Stromal cell of bone marrow (primary cell): Measurements from ENCODE around the gene SPEM1.
A peak's percentile ranks its signal among the peaks of the same experiment; 100 is the strongest.

Source experiments
- DNase-seq: peaks from one replicate; pipeline ENCODE4 v3.0.0-alpha.2; 2012; ENCODE audit warnings: low read depth

SPEM1 gene

DNA sequence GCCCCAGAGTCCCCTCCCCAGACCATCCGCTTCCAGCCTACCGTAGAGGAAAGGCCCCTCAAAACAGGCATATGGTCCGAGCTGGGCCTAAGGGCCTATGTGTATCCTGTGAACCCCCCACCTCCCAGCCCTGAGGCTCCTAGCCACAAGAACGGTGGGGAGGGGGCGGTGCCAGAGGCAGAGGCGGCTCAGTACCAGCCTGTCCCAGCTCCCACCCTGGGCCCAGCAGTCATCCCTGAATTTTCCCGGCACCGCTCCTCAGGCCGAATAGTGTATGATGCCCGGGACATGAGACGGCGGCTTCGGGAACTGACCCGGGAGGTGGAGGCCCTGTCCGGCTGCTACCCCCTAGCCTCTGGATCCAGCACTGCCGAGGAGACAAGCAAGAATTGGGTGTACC lies 1.1 kb downstream of the SPEM1 start:
- no peak for DNase-seq

DNA sequence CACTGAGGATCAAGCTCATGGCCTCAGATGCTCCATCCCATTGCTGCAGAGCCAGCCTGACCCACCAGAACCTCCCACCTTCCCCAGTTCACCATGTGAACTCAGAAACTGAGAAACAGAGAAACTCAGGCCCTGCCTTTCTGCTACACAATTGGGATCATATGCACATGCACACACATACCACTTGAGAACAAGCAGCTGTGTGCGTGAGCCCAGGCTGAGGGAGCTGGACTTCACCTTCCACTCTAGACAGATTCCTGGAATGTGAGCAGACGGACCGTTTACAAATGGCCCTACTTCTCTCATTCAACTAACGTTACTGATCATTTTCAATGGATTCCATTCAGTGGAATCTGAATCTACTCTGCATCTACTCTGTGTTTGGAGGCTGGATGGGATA lies 3.6 kb downstream of the SPEM1 start:
- no peak for DNase-seq

DNA sequence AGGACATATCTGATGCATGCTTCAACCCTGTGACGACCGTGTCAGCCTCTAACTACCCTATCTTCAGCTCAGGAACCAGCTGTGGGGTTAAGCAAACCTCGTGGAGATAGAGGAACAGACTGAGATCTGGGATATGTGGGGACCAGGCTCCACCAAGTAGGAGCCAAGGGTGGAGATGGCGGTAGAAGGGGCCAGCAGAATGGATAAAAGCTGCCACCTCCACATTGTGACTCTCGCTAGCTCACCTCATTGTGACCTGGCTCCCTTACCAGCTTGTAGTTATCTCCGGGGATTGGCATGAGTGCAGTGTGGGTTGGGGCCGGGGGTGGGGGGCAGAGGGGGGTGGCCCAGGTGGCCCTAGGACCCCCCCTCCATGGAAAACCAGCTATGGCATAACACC lies 5.2 kb downstream of the SPEM1 start, which contains the start of gene SPEM2:
Gene SPEM2, plus strand, starts transcription at position 301 of the 400 bp plus-strand sequence. Its CDS starts 73 bp downstream, at position 374.
- no peak for DNase-seq

DNA sequence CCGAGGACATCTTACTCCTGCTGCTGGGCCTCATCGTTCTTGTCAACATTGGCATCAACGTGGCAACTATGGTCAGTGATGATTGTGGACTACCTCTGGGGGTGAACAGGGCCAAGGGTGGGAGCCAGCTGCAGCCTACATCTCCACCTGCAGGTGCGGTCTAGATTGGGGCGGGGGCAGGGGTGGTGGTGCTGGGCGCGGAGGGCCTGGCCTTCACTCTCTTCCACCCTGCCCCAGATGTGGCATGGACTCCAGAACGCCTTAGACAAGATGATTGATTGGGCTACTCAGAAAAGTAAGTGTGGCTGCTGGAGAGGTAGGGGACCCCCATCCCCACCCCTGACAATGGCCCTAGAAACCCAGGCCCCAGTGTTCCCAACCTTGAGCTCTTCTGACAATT lies 5.6 kb downstream of the SPEM1 start:
- no peak for DNase-seq

DNA sequence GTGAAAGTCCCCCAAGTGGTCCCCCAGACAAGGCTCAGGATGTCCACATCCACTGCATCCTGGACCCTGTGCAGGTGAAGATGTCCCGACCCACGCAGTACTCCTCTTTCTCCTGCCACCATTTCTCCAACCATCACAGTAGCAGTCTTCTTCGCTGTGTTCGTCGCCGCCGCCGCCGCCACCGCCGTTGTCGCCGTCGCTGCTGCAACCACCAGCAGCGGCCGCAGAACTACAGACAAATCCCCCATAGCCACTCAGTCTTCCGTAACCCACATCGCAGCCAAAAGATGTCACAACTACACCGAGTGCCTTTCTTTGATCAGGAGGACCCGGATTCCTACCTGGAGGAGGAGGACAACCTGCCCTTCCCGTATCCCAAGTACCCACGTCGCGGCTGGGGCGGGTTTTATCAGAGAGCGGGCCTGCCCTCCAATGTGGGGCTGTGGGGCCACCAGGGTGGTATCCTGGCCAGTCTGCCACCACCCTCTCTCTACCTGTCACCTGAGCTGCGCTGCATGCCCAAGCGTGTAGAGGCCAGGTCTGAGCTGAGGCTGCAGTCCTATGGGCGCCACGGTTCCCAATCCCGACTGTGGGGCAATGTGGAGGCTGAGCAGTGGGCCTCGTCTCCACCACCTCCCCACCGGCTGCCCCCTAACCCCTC lies 6.2 kb downstream of the SPEM1 start:
- no peak for DNase-seq

DNA sequence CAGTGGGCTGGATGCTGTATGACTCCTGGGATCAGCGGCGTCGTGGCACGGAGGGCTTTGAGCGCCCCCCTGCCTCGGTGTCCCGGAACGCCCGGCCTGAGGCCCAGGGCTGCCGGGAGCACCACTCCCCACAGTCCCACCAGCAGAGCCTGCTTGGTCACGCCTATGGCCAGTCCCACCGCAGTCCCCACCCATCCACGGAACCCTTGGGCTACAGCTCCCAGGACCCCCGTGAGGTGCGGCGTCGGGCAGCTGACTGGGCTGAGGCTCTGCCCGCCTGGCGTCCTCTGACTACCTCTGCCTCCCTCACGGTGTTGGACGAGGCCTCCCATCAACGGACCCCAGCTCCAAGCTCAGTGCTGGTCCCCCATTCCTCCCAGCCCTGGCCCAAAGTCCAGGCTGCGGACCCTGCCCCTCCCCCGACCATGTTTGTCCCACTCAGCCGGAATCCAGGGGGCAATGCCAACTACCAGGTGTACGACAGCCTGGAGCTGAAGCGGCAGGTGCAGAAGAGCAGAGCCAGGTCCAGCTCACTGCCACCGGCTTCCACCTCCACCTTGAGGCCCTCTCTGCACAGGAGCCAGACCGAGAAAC lies 6.9 kb downstream of the SPEM1 start:
- DNase-seq, result no peak

DNA sequence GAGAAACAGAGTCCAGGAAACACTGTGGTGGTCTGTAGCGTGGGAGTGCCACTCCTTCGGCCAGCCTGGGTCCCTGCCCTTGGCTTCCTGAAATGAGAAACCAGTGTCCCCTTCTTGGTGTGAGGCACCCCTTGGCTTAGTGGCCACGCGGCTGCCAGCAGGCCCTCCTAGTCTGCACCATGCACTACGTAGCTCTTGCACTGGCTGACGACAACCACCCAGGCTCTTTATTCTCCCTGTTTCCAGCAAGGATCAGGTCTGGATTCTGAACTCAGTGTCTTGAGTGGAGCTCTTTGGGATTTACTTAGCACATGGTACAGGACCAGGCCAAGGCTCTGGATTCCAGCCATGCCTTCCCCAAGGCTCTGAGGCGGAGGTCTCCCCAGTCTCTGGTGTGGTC lies 7.4 kb downstream of the SPEM1 start:
- DNase-seq, result no peak

DNA sequence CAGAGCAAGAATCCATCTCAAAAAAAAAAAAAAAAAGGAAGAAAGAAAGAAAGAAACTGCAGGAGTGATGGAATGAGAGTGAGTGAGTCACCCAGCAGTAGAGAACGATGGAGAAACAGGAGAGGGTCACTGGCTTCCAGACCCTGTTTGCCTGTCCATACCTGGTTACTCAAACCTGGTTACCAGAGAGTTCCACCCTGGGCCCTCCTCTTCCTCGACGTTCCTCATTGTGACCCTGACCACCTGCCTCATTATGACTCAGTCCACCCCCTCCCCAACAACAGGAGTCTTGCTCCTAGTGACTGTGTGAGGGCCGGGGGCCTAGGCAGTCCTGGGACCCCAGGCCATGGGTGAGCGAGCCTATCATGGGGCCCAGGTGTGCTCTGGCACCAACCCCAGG lies 8.4 kb downstream of the SPEM1 start, which contains the start of gene SPEM3:
Gene SPEM3, plus strand, starts transcription at position 301 of the 400 bp plus-strand sequence. Its CDS starts 46 bp downstream, at position 347.
- no peak for DNase-seq

DNA sequence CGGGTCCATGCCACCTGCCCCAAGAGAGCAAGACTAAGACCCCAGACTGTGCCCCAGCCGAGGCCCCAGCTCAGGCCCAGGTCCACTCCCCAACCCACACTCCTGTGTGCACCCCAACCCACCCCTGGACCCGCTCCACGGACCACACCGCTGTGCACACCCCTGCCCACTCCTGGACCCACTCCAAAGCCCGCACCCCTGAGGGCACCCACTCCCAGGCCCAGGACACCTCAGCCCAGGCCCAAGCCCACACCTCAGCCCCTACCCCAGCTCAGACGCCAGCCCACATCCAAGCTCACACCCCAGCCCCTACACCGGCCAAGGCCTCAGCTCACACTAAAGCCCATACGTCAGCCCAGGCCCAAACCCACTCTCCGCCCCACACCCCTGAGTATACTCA lies 9.6 kb downstream of the SPEM1 start:
- no peak for DNase-seq

DNA sequence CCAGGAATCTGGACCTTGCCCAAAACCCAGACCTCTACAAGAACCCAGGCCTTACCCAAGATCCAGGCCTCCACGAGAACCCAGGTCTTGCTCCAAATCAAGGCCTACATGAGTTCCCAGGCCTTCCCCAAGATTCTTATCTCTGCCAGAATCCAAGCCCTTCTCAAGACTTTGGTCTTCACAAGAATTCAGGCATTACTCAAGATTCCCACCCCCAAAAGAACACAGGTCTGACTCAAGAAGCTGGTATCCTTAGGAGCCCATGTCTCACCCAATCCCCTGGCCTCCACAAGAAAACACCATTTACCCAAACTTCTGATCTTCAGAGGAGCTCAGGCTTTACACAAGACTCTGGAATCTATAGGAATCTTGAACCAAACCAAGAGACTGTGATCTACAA lies 11.1 kb downstream of the SPEM1 start:
- no peak for DNase-seq

DNA sequence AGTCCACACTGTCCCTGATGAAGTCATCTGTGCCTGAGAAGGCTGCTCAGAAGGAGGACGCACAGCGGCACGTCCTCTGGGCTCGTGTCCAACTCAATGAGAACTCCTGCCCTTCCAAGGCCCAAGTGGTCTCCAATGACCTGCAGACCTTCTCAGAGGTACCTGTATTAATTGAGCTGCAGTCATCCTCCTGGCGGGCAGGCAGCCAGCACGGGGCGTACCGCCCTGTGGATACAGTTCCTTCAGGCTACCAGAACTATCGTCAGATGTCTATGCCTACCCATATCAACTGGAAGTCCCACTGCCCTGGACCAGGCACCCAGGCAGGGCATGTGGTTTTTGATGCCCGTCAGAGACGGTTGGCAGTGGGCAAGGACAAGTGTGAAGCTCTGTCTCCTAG lies 12.2 kb downstream of the SPEM1 start:
- no peak for DNase-seq

DNA sequence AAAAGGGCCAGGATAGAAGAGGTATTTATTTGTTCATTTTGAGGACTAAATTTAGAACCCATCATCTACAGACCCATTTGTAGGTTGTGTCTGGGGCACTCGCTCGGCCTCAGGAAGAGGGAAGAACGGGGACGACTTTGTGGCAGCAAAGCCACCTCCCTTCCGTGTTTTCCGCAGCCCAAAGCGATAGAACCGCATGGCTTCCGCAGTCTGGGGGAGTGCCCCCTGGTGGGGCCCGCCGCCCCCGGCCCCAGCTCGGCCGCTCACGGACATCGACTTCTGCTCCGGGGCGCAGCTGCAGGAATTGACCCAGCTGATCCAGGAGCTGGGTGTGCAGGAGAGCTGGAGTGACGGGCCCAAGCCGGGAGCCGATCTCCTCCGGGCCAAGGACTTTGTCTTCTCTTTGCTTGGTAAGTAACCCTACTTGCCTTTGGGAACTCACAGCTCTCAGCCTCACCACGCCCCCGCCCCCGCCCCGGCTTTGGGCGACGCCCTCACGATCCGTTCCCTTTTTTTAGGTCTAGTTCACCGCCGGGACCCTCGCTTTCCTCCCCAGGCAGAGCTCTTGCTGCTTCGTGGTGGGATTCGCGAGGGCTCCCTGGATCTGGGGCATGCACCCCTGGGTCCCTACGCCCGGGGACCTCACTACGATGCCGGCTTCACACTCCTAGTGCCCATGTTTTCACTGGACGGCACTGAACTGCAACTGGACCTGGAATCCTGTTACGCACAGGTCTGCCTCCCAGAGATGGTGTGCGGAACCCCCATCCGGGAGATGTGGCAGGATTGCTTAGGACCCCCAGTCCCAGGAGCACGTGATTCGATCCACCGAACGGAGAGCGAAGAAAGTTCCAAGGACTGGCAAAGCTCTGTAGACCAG lies 15.8 kb downstream of the SPEM1 start:
- DNase-seq, result no peak

DNA sequence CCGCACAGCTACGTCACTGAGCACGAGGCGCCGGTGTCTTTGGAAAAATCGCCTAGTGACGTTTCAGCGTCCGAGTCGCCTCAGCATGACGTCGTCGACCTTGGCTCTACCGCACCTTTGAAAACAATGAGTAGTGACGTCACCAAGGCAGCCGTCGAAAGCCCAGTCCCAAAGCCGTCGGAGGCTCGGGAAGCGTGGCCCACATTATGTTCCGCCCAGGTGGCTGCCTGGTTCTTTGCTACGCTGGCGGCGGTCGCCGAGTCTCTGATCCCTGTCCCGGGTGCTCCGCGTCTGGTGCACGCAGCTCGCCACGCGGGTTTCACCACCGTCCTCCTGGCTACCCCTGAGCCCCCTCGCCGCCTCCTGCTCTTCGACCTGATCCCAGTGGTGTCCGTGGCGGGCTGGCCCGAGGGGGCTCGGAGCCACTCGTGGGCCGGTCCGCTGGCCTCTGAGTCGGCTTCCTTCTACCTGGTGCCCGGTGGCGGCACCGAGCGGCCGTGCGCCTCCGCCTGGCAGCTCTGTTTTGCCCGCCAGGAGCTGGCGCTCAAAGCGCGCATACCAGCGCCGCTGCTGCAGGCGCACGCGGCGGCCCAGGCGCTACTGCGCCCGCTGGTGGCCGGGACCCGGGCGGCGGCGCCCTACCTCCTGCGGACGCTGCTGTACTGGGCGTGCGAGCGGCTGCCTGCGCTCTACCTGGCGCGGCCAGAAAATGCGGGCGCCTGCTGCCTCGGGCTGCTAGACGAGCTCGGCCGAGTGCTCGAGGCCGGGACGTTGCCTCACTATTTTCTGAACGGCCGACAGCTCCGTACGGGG lies 16.6 kb downstream of the SPEM1 start:
- peak; percentile 54 for DNase-seq

DNA sequence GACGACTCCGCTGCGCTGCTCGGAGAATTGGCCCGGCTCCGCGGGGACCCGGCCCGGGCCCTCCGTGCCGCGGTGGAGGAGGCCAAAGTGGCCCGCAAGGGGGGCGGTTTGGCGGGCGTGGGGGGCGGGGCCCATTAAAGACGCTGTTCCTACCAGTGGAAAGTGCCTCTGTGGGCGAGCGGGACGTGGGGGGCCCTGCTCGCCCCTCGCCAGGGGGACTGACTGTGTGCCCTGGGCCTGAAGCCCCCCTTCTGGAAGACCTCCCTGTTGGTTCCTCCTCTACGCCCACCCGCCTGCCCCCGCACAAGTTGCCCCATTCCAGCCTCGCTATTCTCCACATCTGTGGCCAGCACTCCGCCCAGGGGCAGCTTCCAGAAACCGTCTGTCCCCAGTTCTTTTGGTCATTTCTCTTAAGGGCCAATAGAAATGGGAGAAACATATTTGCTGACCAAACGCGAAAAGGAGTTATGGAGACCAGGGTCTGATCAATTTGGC lies 17.3 kb downstream of the SPEM1 start:
- no peak for DNase-seq

DNA sequence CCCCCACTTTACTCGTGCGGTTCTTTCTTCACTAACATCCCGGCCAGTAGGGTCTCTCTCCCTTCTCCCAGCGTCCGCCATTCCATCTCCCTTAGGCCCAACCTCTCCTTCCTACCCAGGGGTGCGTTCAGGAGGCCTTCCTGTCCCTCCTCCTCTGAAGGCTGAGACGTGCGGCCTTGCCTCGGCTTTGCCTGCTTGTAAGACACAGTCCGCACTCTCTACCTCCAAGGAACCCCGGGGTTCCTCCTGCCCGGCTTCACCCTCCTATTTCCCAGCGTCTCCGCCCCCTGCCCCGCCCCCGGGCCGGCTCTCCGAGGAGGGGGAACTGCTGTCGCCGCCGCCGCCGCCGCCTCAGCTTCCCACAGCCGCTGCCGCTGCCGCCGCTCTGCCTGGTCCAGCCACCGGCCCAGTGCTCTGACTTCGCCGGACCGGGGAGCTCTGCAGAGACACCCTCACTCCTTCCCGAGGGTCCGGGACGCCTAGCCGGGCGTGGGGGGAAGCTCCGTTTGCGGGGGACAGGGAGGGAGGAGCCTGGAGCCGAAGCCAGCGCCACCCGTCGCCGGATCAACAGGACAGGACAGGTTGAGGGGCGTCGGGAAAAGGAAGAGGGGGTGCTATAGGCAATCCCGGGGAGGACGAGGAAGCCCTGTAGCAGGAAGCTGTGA lies 18.0 kb downstream of the SPEM1 start:
- DNase-seq, result no peak

DNA sequence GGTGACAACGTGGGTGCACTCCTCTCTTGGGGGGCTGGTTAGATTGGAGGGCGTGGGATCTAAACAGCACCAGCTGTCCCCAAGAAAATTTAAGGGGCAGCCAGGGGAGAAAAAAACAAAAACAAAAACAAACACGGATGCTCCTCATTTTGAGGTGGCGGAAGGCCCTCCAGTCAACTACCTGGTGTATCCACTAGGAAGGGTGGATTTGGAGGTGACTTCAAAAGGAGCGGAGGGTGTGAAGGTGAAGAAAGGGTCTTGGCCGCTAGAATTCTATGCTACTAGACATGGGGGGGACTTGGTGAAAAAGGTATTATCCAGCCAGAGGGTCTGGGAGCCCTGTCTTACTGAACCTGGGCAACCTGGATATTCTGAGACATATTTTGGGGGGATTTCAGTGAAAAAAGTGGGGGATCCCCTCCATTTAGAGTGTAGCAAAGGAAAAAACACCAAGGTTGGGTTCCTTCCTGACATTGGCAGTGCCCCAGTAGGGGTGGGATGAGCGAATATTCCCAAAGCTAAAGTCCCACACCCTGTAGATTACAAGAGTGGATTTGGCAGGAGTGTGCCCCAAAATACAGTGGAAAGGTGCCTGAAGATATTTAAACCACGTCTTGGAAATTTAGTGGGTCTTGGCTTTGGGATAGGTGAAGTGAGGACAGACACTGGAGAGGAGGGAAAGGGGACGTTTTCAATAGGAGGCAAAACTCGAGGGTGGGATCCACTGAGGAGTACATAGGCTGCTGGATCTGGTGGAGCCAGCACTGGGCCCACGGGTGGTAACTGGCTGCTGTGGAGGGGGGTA lies 18.7 kb downstream of the SPEM1 start:
- DNase-seq, result no peak

DNA sequence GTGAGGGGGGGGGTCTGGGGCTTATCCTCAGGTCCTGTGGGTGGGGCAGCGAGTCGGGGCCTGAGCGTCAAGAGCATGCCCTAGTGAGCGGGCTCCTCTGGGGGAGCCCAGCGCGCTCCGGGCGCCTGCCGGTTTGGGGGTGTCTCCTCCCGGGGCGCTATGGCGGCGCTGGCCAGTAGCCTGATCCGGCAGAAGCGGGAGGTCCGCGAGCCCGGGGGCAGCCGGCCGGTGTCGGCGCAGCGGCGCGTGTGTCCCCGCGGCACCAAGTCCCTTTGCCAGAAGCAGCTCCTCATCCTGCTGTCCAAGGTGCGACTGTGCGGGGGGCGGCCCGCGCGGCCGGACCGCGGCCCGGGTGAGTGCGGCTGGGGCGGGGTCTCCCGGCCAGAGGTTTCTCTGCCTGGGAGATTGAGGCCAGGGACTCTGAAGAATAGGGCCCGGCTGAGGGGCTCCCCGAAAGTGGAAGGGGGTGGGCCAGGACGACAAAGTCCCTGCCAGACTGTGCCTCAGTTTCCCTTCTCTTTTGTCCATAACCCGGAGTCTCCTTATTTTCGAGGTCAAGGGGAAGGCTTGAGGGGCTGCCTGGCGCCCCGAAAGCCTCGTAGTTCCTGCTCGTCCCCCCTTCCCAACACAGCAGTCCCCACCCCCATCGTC lies 19.5 kb downstream of the SPEM1 start, which contains the start of gene FGF11:
Gene FGF11, plus strand, starts transcription at position 51 of the 651 bp plus-strand sequence. Its CDS starts 109 bp downstream, at position 160.
- DNase-seq, result no peak

DNA sequence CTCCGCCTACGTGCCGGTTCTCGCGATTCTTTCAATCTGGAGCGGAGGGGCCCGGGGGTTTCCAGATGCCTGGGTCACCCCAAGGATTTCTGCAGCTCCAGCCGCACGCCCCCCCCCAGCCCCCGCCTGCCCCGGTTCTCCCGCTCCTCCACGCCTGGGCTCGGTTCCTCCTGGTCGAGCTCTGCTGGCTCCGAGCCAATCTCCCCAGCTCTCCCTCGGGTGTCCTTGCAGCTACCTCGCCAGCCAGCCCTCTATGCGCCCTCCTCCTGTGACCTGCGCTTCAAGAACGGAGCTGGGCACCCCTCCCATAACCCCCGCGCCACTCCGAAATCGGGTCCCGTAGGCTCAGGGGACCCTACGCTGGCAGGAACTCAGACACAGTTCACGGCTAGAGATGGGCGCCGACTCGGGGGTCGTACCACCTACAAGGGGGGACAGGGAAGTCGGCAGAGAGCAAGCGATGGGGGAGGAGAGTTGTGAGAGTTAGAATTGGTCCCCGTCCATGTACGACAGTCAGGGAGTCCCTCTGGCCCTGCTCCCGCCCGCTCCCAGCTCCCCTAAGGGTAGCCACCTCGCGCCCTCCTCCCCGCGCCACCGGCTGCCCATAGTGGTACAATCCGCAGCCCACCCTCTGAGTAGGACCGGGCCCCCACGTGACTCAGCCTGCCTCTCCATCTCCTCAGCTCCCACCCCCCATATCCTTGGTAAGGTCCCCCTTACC lies 20.1 kb downstream of the SPEM1 start:
- DNase-seq, result no peak

DNA sequence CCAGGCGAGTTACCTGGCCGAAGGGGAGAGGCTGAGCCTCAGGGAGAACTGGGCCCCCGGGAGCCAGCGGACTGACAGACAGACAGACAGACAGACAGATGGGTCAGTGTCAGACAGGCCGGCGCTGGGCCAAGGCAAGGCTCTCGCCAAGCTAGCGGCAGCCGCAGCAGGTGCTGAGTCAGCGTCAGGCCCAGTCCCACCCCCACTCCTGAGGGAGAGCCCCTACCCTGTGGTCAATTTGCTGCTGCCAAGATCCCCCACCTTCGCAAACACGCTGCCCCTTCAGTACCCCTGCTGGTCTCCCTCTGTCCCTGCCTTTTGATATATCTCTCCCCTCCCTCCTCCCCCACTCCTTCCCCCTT lies 20.7 kb downstream of the SPEM1 start:
- DNase-seq, result no peak
